ENCODE results near the gene RAVER2. TPM values are rescaled to one million over a fixed set of nuclear protein-coding genes. Genes with fewer than 3 reads are reported as not detected.

RAVER2 gene
- total and polyA plus RNA-seq, 2 of the 13 experiments (the other 11 are each of a cell fraction or from before 2014, with no cell fraction given): 11.4 to 15.4 TPM

GRCh38 chr1:64823691-64824476 is 79.0 kb downstream of the RAVER2 start (continued):
- TF ChIP-seq ZKSCAN8 (CRISPR knock-in tag; IDR thresholded peaks at IDR 0.05; ENCODE audit: borderline replicate concordance) (0 out of 2 replicates have a peak, but pooled peaks have one; percentile 34), ZNF275 (CRISPR knock-in tag; IDR thresholded peaks at IDR 0.05; ENCODE audit: borderline replicate concordance) (no peak), KDM2A (CRISPR knock-in tag; IDR thresholded peaks at IDR 0.05; ENCODE audit: borderline replicate concordance, low read depth) (no peak), TEF (CRISPR knock-in tag; IDR thresholded peaks at IDR 0.05) (peak; percentile 95), PBX2 (CRISPR knock-in tag; IDR thresholded peaks at IDR 0.05) (0 out of 2 replicates have a peak, but pooled peaks have one; percentile 20), IRF2 (CRISPR knock-in tag; IDR thresholded peaks at IDR 0.05) (peak; percentile 55; the same call in 1 of the 2 replicates), MTERF4 (CRISPR knock-in tag; IDR thresholded peaks at IDR 0.05) (no peak), SOX5 (CRISPR knock-in tag; IDR thresholded peaks at IDR 0.05; ENCODE audit: borderline replicate concordance) (0 out of 2 replicates have a peak, but pooled peaks have one; percentile 28), MIXL1 (CRISPR knock-in tag; IDR thresholded peaks at IDR 0.05) (0 out of 2 replicates have a peak, but pooled peaks have one; percentile 17), RXRB (CRISPR knock-in tag; IDR thresholded peaks at IDR 0.05; ENCODE audit: borderline replicate concordance) (peak; percentile 29; the same call in 1 of the 2 replicates), MBD4 (IDR thresholded peaks at IDR 0.05; ENCODE audit: borderline replicate concordance, low read length) (no peak), SMC3 (IDR thresholded peaks at IDR 0.05; ENCODE audit: low read length) (peak; percentile 87), STAG1 (CRISPR knock-in tag; IDR thresholded peaks at IDR 0.05) (peak; percentile 90), BHLHE40 (IDR thresholded peaks at IDR 0.05; ENCODE audit: low read length) (no peak), SOX6 (IDR thresholded peaks at IDR 0.05) (no peak), SOX6 (CRISPR knock-in tag; IDR thresholded peaks at IDR 0.05) (peak; percentile 28; the same call in 1 of the 2 replicates), HMGXB4 (CRISPR knock-in tag; IDR thresholded peaks at IDR 0.05; ENCODE audit: borderline replicate concordance in 1 of 2, low read depth in 1 of 2) (peak; percentile 36 to 49; a peak in 1 of 4 replicates), FOXK2 (IDR thresholded peaks at IDR 0.05) (no peak), MLLT10 (CRISPR knock-in tag; IDR thresholded peaks at IDR 0.05) (no peak)
